GM12878 (cell line): ENCODE results near the gene WDR45B. TPM values are rescaled to one million over a fixed set of nuclear protein-coding genes. Genes with fewer than 3 reads are reported as not detected.

Source experiments
- CEBPZ ChIP-seq: fragments of 150-350 bp; IDR thresholded peaks from 2 replicates; pipeline ENCODE4 v1.6.1; 2016; ENCODE audit warnings: low read depth, low read length
- E4F1 ChIP-seq: fragments of 450-650 bp; IDR thresholded peaks from 2 replicates; pipeline ENCODE4 v1.6.1; 2018; ENCODE audit warnings: borderline replicate concordance, mild to moderate bottlenecking; ENCODE audit not compliant: partially characterized antibody
- HDGF ChIP-seq: fragments of 450-650 bp; IDR thresholded peaks from 2 replicates; pipeline ENCODE4 v1.6.1; 2016; ENCODE audit warnings: antibody characterized with exemption
- SRF ChIP-seq, 2 experiments: IDR thresholded peaks; 2 replicates each; pipeline ENCODE4 v1.6.1; 2011; ENCODE audit warnings: low read depth in 2 of 2, low read length in 2 of 2, mild to moderate bottlenecking in 1 of 2, moderate library complexity in 1 of 2
- WRNIP1 ChIP-seq: IDR thresholded peaks from 2 replicates; pipeline ENCODE4 v1.6.1; 2011; ENCODE audit warnings: low read depth, low read length, improper control_type of control experiment, borderline replicate concordance
- ZBTB11 ChIP-seq: fragments of 450-650 bp; formaldehyde crosslinking; IDR thresholded peaks from 2 replicates; pipeline ENCODE4 v1.5.0; 2022; ENCODE audit warnings: mild to moderate bottlenecking, missing genetic modification characterization
- polyA plus RNA-seq, 11 experiments: library from polyadenylated mRNA; depleted of rRNA in 4 of 11; unstranded in 6 of 11; stranded (reverse) in 5 of 11; fragments of >200 nt; fragmentation: Nextera tagmentation in 4 of 11; fragmentation: Illumina TruSeq in 1 of 11; extraction: Ambion mirVana in 4 of 11; extraction: Trizol in 1 of 11; gene quantifications; 1 replicate in 1 of 11; 2 replicates in 10 of 11; pipeline versions ENCODE4 v1.2.1 to v1.2.3, GENCODE V29; 2011 to 2016; ENCODE audit warnings: inconsistent platforms in 2 of 11, missing spikeins in 2 of 11, low read depth in 1 of 11
- total RNA-seq, 4 experiments: library from RNA; depleted of rRNA in 3 of 4; stranded (reverse); fragments of >200 nt in 3 of 4; fragmentation: Illumina TruSeq in 1 of 4; extraction: Trizol in 1 of 4; gene quantifications; 2 replicates each; pipeline versions ENCODE4 v1.2.1 to v1.2.3, GENCODE V29; 2013 to 2021
- TF ChIP-seq, protein P1 (sequence below): fragments of 450-650 bp; IDR thresholded peaks from 2 replicates; pipeline ENCODE4 v1.6.1; 2014; ENCODE audit warnings: mild to moderate bottlenecking

The WDR45B gene
- total and polyA plus RNA-seq, 10 of the 15 experiments (the other 5 are each of a cell fraction or from before 2014, with no cell fraction given) = 1.0 to 73.7 (median 26.6) TPM

- no peak for TF ChIP-seq CEBPZ
- no peak for TF ChIP-seq WRNIP1
- TF ChIP-seq SRF (IDR thresholded peaks at IDR 0.05; ENCODE audit: low read depth in 2 of 2, low read length in 2 of 2) = no peak
- no peak for TF ChIP-seq ZBTB11
- no peak for TF ChIP-seq HDGF
- TF ChIP-seq, protein P1, sequence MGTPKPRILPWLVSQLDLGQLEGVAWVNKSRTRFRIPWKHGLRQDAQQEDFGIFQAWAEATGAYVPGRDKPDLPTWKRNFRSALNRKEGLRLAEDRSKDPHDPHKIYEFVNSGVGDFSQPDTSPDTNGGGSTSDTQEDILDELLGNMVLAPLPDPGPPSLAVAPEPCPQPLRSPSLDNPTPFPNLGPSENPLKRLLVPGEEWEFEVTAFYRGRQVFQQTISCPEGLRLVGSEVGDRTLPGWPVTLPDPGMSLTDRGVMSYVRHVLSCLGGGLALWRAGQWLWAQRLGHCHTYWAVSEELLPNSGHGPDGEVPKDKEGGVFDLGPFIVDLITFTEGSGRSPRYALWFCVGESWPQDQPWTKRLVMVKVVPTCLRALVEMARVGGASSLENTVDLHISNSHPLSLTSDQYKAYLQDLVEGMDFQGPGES = no peak
- TF ChIP-seq E4F1 = no peak
Observed at GRCh38 chr17:82658331-82658730, 10.1 kb upstream of the WDR45B start (continued).
